Myocyte (in vitro differentiated cells): Measurements from ENCODE around the gene LIF. TPM values are rescaled to one million over a fixed set of nuclear protein-coding genes. Genes with fewer than 3 reads are reported as not detected.

ENCODE experiments used
- DNase-seq: peaks from one replicate; pipeline ENCODE4 v3.0.0-alpha.2; 2012; ENCODE audit warnings: low read depth
- total RNA-seq: library from RNA; depleted of rRNA; stranded (reverse); fragments of >200 nt; gene quantifications from 2 replicates; pipeline ENCODE4 v1.2.3, GENCODE V29; 2014

Gene LIF
- total RNA-seq, 1 donor from 2014 or later: 14.8 TPM

DNA sequence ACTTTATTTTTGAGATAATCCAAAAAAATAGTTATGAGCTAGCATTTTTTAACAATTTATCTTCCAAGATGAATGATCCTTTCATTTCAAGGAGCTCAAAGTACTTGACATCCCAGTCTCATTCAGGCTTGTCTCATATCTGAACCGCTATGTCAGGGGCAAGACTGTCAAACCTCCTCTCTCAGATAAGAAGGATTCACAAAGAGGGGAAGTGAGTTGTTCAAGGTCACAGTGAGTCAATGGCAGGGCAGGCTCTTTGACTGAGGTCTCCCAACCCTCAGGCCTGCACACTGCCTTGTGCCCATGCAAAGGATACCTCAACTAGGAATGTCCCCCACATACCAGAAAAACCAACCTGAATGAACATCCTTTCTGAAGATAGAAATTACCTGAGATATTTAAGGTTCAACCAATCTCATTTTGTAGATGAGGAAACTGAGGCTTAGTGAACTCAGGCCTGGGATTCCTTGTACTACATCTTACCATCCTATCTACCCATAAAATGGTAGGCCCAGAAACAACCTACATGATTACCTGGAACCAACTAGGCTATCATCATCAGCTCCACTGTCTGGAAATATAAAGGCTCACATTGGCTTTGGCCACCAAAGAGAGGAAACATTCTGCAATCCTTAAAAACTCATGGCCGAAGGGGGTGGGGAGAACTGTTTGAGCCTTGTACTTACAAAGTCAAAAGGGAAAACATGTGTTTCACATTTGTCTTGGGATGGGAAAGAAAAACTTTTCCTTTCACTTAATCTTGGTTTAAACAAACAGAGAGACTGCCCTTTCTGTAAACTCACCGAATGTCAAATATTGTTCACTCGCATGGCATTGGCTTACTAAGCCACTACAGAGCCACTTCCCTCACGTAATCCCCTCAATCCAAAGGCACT is 51.1 kb downstream of the LIF start:
- DNase-seq: no peak

- DNase-seq: peak; percentile 44
Measured at GRCh38 chr22:30193031-30193775, 53.4 kb downstream of the LIF start.

GRCh38 chr22:30192427-30192826 is 54.1 kb downstream of the LIF start:
- no peak for DNase-seq

DNA sequence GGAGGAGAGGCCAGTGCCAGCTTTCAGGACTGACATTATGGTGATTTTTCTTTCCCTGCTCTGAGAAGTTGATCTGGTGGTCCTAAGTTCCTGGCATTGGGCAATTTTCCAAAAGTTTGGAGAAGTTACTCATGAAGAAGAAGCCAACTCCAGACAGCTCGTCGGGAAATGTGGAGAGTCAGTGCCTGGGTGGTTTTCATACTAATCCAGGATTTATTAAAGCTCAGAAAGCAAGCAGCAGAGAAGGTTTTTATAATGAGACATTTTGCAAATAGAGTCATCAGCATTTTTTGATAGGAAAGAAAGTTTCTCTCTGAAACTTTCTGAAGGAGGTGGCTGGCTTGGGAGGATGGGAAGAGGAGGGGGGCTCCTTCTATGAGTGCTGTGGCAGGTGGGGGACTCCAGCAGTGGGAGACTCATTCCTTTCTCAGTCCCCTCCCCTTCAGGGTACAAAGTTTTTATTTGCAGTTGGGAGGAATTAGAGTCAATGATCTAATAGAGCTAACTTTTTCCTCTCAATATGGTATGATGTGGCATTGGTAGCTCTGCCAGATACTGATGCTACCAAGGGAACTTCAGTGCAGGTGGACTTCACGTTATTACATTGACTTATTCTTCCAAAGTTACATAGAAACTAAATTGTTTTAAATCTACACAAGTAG is 55.4 kb downstream of the LIF start:
- no peak for DNase-seq

- no peak for DNase-seq
Measured at GRCh38 chr22:30190574-30190973, 56.0 kb downstream of the LIF start.

Other genes with a start within 250 kb of the LIF start
- gene HORMAD2, start 166.3 kb downstream of the LIF start, total RNA-seq: not detected in 2 replicates
- gene OSM, start 20.1 kb upstream of the LIF start, total RNA-seq: not detected in 2 replicates
- gene CASTOR1, start 42.7 kb upstream of the LIF start, total RNA-seq: 11.3 and 13.3 TPM in 2 replicates
- gene TBC1D10A, start 80.2 kb upstream of the LIF start, total RNA-seq: 18.1 and 19.8 TPM in 2 replicates
- gene SF3A1, start 110.1 kb upstream of the LIF start, total RNA-seq: 39.8 and 50.2 TPM in 2 replicates
- gene CCDC157, start 110.2 kb upstream of the LIF start, total RNA-seq: 2.6 and 3.4 TPM in 2 replicates
- 20.1 and 28.3 TPM in 2 replicates for gene RNF215, start 140.7 kb upstream of the LIF start, total RNA-seq
- 3.4 and 12.2 TPM in 2 replicates for gene SEC14L2, start 150.3 kb upstream of the LIF start, total RNA-seq
- 10.6 and 16.3 TPM in 2 replicates for gene MTFP1, start 179.0 kb upstream of the LIF start, total RNA-seq
- not detected in 2 replicates for gene SEC14L3, start 225.3 kb upstream of the LIF start, total RNA-seq